Activated naive CD4-positive, alpha-beta T cell treated with anti-CD3 and anti-CD28 coated beads for 36 hours (primary cell): ENCODE data around the gene ECE1. TPM values are rescaled to one million over a fixed set of nuclear protein-coding genes. Genes with fewer than 3 reads are reported as not detected.

Source experiments
- CTCF ChIA-PET: fragments of 350-600 bp; sonication (Branson Sonifier 250); formaldehyde crosslinking; loops from one replicate; lab custom pipeline; 2021; ENCODE audit warnings: antibody characterized with exemption; lab: Charles Lee
- DNase-seq: peaks from one replicate; pipeline ENCODE4 v3.0.0-alpha.2; 2020
- H3K27ac Mint-ChIP-seq: one replicate; pipeline ENCODE4 v1.8.0; 2021; ENCODE audit warnings: mild to moderate bottlenecking, mixed read lengths
- H3K27me3 Mint-ChIP-seq: one replicate; pipeline ENCODE4 v1.8.0; 2021; ENCODE audit warnings: low read depth, mixed read lengths
- H3K36me3 Mint-ChIP-seq: one replicate; pipeline ENCODE4 v1.8.0; 2021; ENCODE audit warnings: low read depth, mixed read lengths
- H3K4me1 Mint-ChIP-seq: one replicate; pipeline ENCODE4 v1.8.0; 2021; ENCODE audit warnings: low read depth, mixed read lengths
- H3K4me3 Mint-ChIP-seq: one replicate; pipeline ENCODE4 v1.8.0; 2021; ENCODE audit warnings: mild to moderate bottlenecking, moderate library complexity, mixed read lengths
- H3K9me3 Mint-ChIP-seq: one replicate; pipeline ENCODE4 v1.8.0; 2021; ENCODE audit warnings: mixed read lengths
- intact Hi-C: fragments of 100-400 bp; cut with micrococcal nuclease; formaldehyde crosslinking; loops from one replicate; pipeline ENCODE4 v1.15.1; 2023
- total RNA-seq, 2 experiments: library from RNA; stranded (reverse); gene quantifications; one replicate each; pipeline ENCODE4 v1.2.3, GENCODE V29; 2021

Gene ECE1
- total RNA-seq, 2 experiments from 2014 or later = 160 to 166 TPM

DNA sequence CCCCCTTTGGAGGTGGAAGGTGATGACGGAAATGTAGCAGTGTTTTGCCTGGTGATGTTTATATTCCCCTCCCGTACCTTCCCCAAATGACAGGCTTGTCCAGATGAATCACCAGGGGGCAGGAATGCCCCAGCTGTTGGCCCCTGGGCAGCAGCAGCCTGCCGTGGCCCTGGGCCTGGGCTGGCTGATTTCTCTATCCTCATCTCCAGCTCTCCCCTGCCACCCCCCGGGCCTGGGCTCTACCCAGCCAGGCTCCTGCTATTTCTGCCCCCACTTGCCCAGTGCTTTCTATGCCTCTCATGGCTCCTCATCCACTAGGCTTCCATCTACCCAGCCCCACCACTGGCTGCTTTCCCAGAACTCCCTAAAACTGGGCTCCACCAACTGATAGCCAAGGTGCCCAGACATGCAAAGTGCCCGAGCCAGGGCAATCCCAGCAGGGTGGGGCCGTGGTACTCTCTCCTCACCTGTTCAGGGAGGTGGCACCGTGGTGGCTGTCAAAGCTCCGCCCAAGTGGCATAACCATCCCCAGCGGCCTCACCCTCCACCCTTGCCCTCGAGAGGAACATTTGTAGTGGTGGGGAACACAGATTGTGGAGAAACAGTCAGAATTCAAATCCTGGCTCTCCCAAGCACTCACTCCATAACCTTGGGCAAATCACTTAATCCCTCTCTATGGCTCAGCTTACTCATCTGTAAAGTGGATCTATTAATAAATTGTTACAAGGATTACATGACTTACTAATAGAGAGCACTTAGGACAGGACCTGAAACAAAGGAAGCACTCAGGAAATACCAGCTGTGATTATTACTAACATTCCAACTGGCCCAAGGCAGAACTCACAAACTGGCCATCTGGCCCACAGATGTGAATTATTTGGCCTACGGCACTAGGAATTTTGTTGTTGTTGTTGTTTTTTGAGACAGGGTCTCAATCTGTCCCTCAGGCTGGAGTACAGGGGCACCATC, 12.8 kb upstream of the ECE1 start:
- intact Hi-C loops = no loop called here
- Mint-ChIP-seq H3K4me1 (peaks cover 81% of the 10 kb centered on the region), H3K27ac (peak overlapping the region; percentile 53), H3K4me3 (no peak overlapping the region), H3K36me3 (peaks cover 13% of the 10 kb centered on the region), H3K27me3 (no peaks in the 10 kb centered on the region), H3K9me3 (no peaks in the 10 kb centered on the region)
- no peak for DNase-seq
- CTCF ChIA-PET = no interaction called here

DNA sequence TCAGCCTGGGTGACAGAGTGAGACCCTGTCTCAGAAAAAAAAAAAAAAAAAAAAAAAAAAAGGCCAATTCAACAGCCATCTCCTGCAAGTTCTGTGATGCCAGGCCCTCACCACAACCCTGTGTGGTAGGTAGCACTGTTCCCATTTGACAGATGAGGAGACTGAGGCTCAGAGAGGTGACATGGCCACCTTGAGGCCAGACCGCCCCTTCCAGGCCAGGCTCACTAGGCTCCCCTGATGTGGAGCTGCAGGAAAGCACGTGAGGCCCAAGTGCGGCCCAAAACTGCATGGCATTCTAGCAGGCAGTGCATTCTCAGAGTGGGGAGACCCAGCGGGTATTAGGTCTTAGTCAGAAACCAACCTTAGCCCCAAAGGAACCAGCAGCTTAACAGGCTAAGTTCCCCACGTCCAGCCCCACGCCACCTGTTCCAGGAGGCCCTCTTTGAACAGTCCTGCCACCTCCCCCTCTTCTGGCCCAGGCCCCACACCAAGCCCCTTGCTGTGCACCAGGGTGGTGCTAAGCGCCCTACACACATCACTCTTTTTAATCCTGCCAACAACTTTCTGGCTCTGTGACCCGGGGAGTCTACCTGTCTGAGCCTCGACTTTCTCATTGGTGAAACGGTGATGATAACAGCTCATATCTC, 11.7 kb upstream of the ECE1 start:
- intact Hi-C loops = no loop called here
- Mint-ChIP-seq H3K36me3 (peaks cover 16% of the 10 kb centered on the region), H3K4me1 (peaks cover 81% of the 10 kb centered on the region), H3K27me3 (no peaks in the 10 kb centered on the region), H3K9me3 (no peaks in the 10 kb centered on the region), H3K4me3 (no peak overlapping the region), H3K27ac (no peak overlapping the region)
- CTCF ChIA-PET = no interaction called here
- no peak for DNase-seq

DNA sequence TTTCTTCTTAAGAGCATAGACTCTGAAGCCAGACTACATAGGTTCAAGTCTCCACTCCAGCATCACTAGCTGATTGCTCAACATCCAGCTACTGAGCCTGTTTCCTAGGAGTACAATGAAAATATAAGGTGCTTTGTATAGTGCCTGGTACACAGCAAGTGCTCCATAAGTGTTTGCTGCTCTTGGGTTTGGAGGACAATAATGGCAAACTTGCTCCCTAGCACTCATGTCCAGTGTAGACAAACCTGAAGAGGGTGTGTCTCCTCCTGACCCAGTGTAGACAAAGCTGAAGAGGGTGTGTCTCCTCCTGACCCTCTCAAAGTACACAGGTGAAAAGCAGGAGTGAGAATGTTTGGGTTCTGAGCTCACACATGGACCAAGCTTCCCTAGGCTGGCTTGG, 10.5 kb upstream of the ECE1 start:
- H3K27me3 Mint-ChIP-seq = no peaks in the 10 kb centered on the region
- peaks cover 16% of the 10 kb centered on the region for H3K36me3 Mint-ChIP-seq
- DNase-seq = no peak
- CTCF ChIA-PET = interaction anchor here (0.6 to 1.3 kb wide), 5 partner anchors 9 to 56 kb away, joined by 3 read pairs; no protein-coding TSS in a partner anchor
- no peaks in the 10 kb centered on the region for H3K9me3 Mint-ChIP-seq
- H3K4me1 Mint-ChIP-seq = peaks cover 84% of the 10 kb centered on the region
- intact Hi-C loops = no loop called here
- no peak overlapping the region for H3K27ac Mint-ChIP-seq
- no peak overlapping the region for H3K4me3 Mint-ChIP-seq

DNA sequence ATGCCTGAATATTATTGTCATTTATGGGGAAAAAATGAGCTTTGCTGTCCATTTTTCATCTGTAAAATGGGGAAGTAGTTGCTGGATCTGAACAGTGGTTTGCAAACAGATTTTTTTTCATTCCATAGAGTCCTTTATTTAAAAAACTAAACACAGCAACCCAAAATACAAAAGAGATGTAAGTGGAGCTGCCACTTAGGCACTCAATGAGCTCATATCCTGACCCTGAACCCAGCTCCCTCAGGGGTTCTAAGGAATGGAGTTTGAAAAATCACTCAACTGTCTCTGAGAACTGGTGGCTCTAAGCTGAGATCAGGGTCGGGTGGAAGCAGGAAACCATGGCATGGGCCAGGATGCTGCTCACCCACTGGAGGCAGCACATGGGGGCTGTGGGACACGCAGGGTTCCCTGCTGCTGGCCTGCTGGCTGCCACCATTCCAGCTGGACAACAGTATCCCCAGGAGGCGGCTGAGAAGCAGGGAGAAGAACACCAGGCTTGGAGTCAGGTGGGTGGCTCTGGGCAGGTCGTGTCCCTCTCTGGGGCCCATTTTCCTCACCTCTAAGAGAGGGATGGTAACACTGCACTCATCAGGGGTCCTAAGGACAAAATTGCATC, 9.6 kb upstream of the ECE1 start:
- Mint-ChIP-seq H3K27me3 (no peaks in the 10 kb centered on the region), H3K4me1 (peaks cover 85% of the 10 kb centered on the region), H3K9me3 (no peaks in the 10 kb centered on the region), H3K27ac (peak overlapping the region; percentile 99), H3K4me3 (no peak overlapping the region), H3K36me3 (peaks cover 19% of the 10 kb centered on the region)
- DNase-seq = no peak
- intact Hi-C loops = loop anchor here (10.0 kb wide), 1 partner anchor 1115 kb away; the partner anchor contains the start of genes PLA2G2C and UBXN10
- CTCF ChIA-PET = interaction anchor here (0.7 to 2.4 kb wide), 8 partner anchors 9 to 1143 kb away, joined by 3 to 9 read pairs (median 4); no protein-coding TSS in a partner anchor

DNA sequence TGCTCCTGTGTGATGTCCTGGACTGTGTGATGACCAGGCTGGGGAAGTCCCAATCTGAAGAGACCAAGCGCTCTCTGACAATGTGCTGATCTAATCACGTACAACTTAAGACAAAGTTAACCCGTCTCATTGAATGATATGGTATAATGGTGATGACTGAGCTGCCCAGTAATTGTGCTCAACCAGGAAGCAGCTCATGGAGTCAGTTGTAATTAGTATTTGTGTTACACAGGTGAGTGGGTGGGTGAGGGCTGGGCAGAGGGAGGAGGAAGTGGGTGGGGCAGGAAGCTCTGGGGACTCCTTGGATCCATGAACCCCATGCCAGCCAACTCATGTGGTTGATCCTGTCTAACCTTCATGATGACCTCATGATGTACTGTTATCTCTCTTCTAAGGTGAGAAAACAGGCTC, 8.7 kb upstream of the ECE1 start:
- CTCF ChIA-PET = interaction anchor here (0.5 to 2.4 kb wide), 6 partner anchors 21 to 1086 kb away, joined by 3 to 8 read pairs (median 4); no protein-coding TSS in a partner anchor
- intact Hi-C loops = loop anchor here (10.0 kb wide), 1 partner anchor 1114 kb away; the partner anchor contains the start of genes PLA2G2C and UBXN10
- H3K36me3 Mint-ChIP-seq = peaks cover 19% of the 10 kb centered on the region
- H3K27me3 Mint-ChIP-seq = no peaks in the 10 kb centered on the region
- no peaks in the 10 kb centered on the region for H3K9me3 Mint-ChIP-seq
- peaks cover 87% of the 10 kb centered on the region for H3K4me1 Mint-ChIP-seq
- peak; percentile 64 for DNase-seq
- peak overlapping the region; percentile 99 for H3K27ac Mint-ChIP-seq
- no peak overlapping the region for H3K4me3 Mint-ChIP-seq

DNA sequence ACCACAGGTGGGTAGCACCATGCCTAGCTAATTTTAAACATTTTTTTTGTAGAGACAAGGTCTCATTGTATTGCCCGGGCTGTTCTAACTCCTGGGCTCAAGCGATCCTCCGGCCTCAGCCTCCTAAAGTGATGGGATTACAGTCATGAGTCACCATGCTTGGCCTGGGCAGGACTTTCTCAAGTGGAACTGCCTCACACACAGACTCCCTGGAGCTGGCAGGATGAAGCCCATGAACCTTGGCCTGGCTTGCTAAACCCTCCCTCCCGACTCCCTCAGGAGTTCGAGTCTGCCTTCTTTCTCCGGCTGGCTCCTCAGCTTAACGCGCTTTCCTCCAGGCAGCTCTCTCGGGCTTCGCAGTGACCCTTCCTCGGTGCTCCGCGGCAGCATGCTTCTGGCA, 7.7 kb upstream of the ECE1 start:
- Mint-ChIP-seq H3K4me1 (peaks cover 91% of the 10 kb centered on the region), H3K27ac (peak overlapping the region; percentile 99), H3K36me3 (peaks cover 19% of the 10 kb centered on the region), H3K9me3 (no peaks in the 10 kb centered on the region), H3K27me3 (no peaks in the 10 kb centered on the region), H3K4me3 (no peak overlapping the region)
- intact Hi-C loops = loop anchor here (10.0 kb wide), 1 partner anchor 1113 kb away; the partner anchor contains the start of genes PLA2G2C and UBXN10
- CTCF ChIA-PET = interaction anchor here (0.6 to 2.4 kb wide), 5 partner anchors 27 to 624 kb away, joined by 3 to 8 read pairs (median 4); no protein-coding TSS in a partner anchor
- no peak for DNase-seq

DNA sequence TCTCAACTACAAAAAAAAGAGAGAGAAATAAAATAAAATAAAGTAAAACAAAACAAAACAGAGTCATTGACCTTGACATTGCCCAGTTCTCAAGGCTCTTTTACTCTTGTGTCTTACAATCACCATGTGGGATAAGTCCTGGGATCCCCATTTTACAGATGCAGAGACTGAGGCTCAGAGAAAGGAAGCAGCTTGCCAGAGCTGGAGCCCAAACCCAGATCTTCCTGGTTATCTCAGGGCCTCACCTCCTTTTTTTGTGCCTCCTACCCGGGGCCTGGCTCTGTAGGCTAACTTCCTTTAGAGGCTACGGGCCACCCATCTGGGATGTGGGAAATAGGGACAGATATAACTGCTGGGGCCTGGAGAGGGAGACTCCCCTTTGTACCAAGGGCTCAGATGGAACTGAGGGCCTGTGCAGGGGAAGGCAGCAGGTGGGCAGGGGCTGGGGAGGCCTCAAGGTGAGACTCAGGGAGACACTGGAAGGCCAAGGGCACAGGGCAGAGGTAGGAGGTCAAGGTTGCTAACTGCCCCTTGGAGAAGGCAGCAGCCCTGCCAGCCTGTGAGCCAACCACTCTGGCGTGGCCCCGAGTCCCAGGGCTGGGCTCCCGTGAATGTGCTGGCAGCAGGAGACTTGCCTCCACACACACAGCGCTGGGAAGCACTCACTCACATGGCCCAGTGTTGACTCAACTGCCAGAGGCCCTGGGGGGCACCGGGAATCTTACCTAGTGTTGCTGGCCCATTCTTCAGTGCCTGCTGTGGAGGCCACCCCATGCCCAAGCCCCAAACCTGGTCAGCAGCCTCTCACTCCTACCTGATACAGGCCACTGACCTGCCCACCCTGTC, 6.5 kb upstream of the ECE1 start:
- intact Hi-C loops = loop anchor here (10.0 kb wide), 1 partner anchor 1112 kb away; the partner anchor contains the start of genes PLA2G2C and UBXN10
- no peaks in the 10 kb centered on the region for H3K27me3 Mint-ChIP-seq
- H3K27ac Mint-ChIP-seq = peak overlapping the region; percentile 99
- CTCF ChIA-PET = interaction anchor here (1.5 kb wide), 2 partner anchors 26 to 27 kb away, joined by 4 to 5 read pairs; no protein-coding TSS in a partner anchor
- no peak for DNase-seq
- H3K36me3 Mint-ChIP-seq = peaks cover 20% of the 10 kb centered on the region
- no peaks in the 10 kb centered on the region for H3K9me3 Mint-ChIP-seq
- H3K4me3 Mint-ChIP-seq = no peak overlapping the region
- H3K4me1 Mint-ChIP-seq = peaks cover 90% of the 10 kb centered on the region

DNA sequence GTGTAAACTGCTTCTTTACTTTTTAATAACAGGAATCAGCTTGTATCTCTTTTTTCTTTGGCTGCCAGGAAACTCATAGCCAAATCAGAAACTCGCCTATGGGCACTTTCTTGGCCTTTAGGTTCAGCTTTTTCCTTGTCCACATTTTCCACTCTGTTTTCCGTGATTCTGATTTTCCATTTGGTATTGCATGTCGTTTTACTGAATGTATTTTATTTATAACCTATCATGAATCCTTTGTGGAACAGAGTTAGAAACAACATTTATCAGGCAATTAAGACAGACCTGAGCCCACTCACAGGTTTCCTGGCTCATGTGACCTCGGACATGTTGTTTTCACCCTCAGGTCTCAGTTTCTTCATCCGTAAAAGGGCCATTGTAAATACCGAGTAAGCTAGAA, 5.3 kb upstream of the ECE1 start:
- CTCF ChIA-PET = interaction anchor here (0.8 to 5.7 kb wide), 4 partner anchors 24 to 40 kb away, joined by 3 to 41 read pairs (median 6); no protein-coding TSS in a partner anchor
- Mint-ChIP-seq H3K36me3 (peaks cover 23% of the 10 kb centered on the region), H3K4me3 (no peak overlapping the region), H3K27ac (peak overlapping the region; percentile 99), H3K4me1 (peaks cover 96% of the 10 kb centered on the region), H3K27me3 (no peaks in the 10 kb centered on the region), H3K9me3 (no peaks in the 10 kb centered on the region)
- no peak for DNase-seq
- intact Hi-C loops = loop anchor here (1.0 to 10.0 kb wide), 4 partner anchors 39 to 1111 kb away; partner anchors contain the start of genes PLA2G2C and UBXN10

DNA sequence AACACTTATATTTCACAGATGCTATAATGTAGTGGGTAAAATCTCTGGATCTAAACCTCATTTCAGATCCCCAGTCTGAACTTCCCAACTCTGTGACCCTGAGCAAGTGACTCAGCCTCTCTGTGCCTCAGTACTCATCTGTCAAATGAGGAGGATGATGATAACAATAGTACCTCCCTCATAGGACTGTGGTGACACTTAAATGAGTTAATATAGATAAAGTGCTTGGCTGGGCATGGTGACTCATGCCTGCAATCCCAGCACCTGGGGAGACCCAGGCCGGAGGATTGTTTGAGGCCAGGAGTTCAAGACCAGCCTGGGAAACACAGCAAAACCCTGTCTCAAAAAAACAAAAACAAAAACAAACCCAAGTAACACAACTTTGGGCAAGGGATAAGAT, 4.7 kb upstream of the ECE1 start:
- CTCF ChIA-PET = interaction anchor here (0.8 to 5.7 kb wide), 4 partner anchors 24 to 40 kb away, joined by 3 to 41 read pairs (median 6); no protein-coding TSS in a partner anchor
- peak overlapping the region; percentile 67 for H3K4me3 Mint-ChIP-seq
- peaks cover 91% of the 10 kb centered on the region for H3K4me1 Mint-ChIP-seq

DNA sequence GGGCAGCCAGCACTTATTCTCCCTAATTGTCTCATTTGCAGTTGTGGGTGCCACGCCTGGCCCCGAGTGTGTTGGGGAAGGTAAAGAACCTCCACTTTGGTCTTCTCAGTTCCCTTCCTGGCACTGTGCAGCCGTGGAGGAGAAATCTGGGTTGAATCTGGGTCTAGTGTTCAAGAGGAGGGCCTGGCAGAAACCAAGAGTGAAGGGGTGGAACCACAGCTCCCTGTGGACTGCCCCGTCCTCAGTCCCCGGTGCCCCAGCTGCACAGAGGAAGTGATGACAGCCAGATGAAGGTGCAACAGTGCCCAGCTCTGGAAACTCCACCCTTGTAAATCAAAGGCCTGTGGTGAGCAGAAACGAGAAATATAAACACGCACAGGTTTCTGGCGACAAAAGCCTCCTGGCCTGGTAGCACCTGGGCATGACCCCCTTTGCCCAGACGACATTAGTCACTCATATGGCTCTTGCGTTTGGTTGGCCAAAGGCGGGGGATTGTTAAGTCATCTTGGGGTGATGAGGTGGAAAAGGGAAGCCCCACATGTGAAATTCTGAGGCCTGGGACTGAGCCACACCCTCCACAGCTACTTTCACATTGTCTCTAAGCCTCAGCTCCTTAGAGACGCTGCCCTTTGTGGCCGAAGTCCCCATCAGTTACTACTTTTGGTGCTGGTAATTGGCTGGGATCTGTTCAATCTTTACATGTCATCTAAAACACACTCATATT, 4.2 kb upstream of the ECE1 start:
- Mint-ChIP-seq H3K9me3 (no peaks in the 10 kb centered on the region), H3K27ac (peak overlapping the region; percentile 99), H3K27me3 (no peaks in the 10 kb centered on the region), H3K36me3 (peaks cover 24% of the 10 kb centered on the region), H3K4me3 (peak overlapping the region; percentile 67), H3K4me1 (peaks cover 89% of the 10 kb centered on the region)
- CTCF ChIA-PET = interaction anchor here (0.8 to 5.7 kb wide), 6 partner anchors 25 to 728 kb away, joined by 3 to 41 read pairs (median 7); no protein-coding TSS in a partner anchor
- intact Hi-C loops = loop anchor here (1.0 to 10.0 kb wide), 7 partner anchors 30 to 1110 kb away; partner anchors contain the start of genes PLA2G2C, UBXN10 and USP48
- DNase-seq = peak; percentile 97

More for the DNA sequence above, 4.7 kb upstream of the ECE1 start:
- peak; percentile 82 for DNase-seq
- intact Hi-C loops = loop anchor here (1.0 to 10.0 kb wide), 4 partner anchors 40 to 1110 kb away; partner anchors contain the start of genes PLA2G2C and UBXN10
- peaks cover 23% of the 10 kb centered on the region for H3K36me3 Mint-ChIP-seq
- no peaks in the 10 kb centered on the region for H3K27me3 Mint-ChIP-seq
- no peaks in the 10 kb centered on the region for H3K9me3 Mint-ChIP-seq
- H3K27ac Mint-ChIP-seq = peak overlapping the region; percentile 99
